Measurements from ENCODE around the gene WBP2. TPM values are rescaled to one million over a fixed set of nuclear protein-coding genes. Genes with fewer than 3 reads are reported as not detected.

Gene WBP2
- total RNA-seq, 1 experiment from 2014 or later = 72.3 TPM

DNA sequence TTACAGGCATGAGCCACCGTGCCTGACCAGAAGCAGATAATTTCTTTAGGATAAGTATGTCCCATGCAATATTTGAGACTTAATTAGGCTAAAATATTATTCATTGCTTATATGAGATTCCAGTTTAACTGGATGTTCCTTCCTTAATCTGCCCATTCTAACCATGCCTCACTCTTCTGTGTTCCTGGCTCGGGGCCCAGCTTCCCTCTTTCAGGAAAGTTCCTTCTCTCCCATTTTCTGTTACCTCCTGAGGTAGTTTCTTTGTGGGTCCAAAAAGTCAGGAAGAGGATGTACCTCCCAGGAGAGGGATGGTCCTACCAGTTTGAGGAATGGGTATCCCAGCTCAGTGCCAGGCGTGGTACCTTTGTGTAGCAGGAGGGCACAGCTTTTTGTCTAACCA, 47.3 kb downstream of the WBP2 start:
- Mint-ChIP-seq H3K4me3 (ENCODE audit: unreplicated experiment) (no peak overlapping the region), H3K36me3 (ENCODE audit: insufficient read depth, unreplicated experiment) (peaks cover 7% of the 10 kb centered on the region), H3K27me3 (ENCODE audit: insufficient read depth, unreplicated experiment) (no peaks in the 10 kb centered on the region), H3K9me3 (ENCODE audit: unreplicated experiment) (no peaks in the 10 kb centered on the region), H3K4me1 (ENCODE audit: low read depth, unreplicated experiment) (peaks cover 13% of the 10 kb centered on the region), H3K27ac (ENCODE audit: unreplicated experiment) (no peak overlapping the region)
- no peak for TF ChIP-seq CTCF (IDR thresholded peaks at IDR 0.05; ENCODE audit: insufficient read depth in 1 of 2, low read depth in 1 of 2, low read length in 1 of 2, severe bottlenecking in 1 of 2, unreplicated experiment in 1 of 2)
- peak in 1 of 2 experiments; percentile 2 for DNase-seq
- CTCF ChIA-PET = interaction anchor here (0.5 to 1.0 kb wide), 2 partner anchors 47 to 451 kb away, joined by 3 to 7 read pairs; partner anchors contain the start of gene WBP2
- H3K36me3 ChIP-seq (ENCODE audit: control insufficient read depth, insufficient read depth, low read length) = peaks cover 4% of the 10 kb centered on the region; the same call in 1 of the 2 replicates
- peaks cover 9% of the 10 kb centered on the region for H3K4me1 ChIP-seq
- intact Hi-C loops (cut with micrococcal nuclease; ENCODE audit: unreplicated experiment) = no loop called here
- POLR2A ChIA-PET = no interaction called here
- H3K27me3 ChIP-seq (replicated peaks; ENCODE audit: control insufficient read depth, insufficient read depth, low read length) = no peaks in the 10 kb centered on the region
- BruUV-seq (replicated peaks) = no TSS peak
- no peaks in the 10 kb centered on the region for H3K9me3 ChIP-seq
- no peak overlapping the region for H3K4me3 ChIP-seq (ENCODE audit: low read depth, low read length)

DNA sequence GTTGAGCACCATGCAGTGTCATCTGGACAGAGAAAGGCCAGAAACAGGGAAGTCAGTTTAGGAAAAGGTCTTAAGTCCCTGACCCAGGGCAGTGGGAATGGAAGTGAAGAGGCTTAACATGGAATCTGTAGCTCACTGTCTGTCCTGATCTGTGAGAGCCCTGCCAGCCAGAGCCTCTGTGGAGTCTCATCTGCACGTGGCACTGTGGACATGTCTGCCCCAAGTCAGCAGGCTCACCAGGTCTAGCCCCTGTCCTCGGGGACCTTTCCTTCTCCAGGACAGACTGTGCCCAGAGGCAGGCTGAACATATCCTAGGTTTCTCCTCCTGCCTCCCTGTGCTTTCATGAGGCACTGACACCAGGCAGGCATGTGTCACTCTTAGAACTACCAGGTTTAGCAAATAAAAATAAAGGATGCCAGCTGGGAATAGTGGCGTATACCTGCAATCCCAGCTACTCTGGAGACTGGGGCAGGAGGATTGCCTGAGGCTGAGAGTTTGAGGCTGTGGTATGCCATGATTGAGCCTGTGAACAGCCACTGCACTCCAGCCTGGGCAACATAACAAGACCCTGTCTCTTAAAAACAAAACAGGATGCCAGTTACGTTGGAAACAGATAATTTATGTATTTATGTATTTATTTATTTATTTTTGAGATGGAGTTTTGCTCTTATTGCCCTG, 48.2 kb downstream of the WBP2 start:
- BruUV-seq (replicated peaks) = no TSS peak
- ChIA-PET POLR2A (no interaction called here), CTCF (interaction anchor here (1.0 to 1.1 kb wide), 2 partner anchors 23 to 48 kb away, joined by 3 read pairs; partner anchors contain the start of gene WBP2)
- intact Hi-C loops (cut with micrococcal nuclease; ENCODE audit: unreplicated experiment) = no loop called here
- Mint-ChIP-seq H3K9me3 (ENCODE audit: unreplicated experiment) (no peaks in the 10 kb centered on the region), H3K4me3 (ENCODE audit: unreplicated experiment) (no peak overlapping the region), H3K27ac (ENCODE audit: unreplicated experiment) (no peak overlapping the region), H3K27me3 (ENCODE audit: insufficient read depth, unreplicated experiment) (no peaks in the 10 kb centered on the region), H3K4me1 (ENCODE audit: low read depth, unreplicated experiment) (peaks cover 13% of the 10 kb centered on the region), H3K36me3 (ENCODE audit: insufficient read depth, unreplicated experiment) (peaks cover 5% of the 10 kb centered on the region)
- no peak overlapping the region for H3K4me3 ChIP-seq (ENCODE audit: low read depth, low read length)
- peaks cover 1% of the 10 kb centered on the region; the same call in 1 of the 2 replicates for H3K36me3 ChIP-seq (ENCODE audit: control insufficient read depth, insufficient read depth, low read length)
- H3K27me3 ChIP-seq (replicated peaks; ENCODE audit: control insufficient read depth, insufficient read depth, low read length) = no peaks in the 10 kb centered on the region
- no peaks in the 10 kb centered on the region for H3K9me3 ChIP-seq
- peaks cover 9% of the 10 kb centered on the region for H3K4me1 ChIP-seq
- TF ChIP-seq CTCF (IDR thresholded peaks at IDR 0.05; ENCODE audit: insufficient read depth in 1 of 2, low read depth in 1 of 2, low read length in 1 of 2, severe bottlenecking in 1 of 2, unreplicated experiment in 1 of 2) = no peak
- peak in 1 of 2 experiments; percentile 20 for DNase-seq

GRCh38 chr17:75803883-75804282, 51.3 kb downstream of the WBP2 start:
- BruUV-seq (replicated peaks) = no TSS peak
- ChIA-PET CTCF (interaction anchor here (1.0 kb wide), 1 partner anchor 21 kb away, joined by 3 read pairs; no protein-coding TSS in a partner anchor), POLR2A (interaction anchor here (1.3 kb wide), 1 partner anchor 24 kb away, joined by 5 read pairs; a partner anchor contains a TSS)
- H3K4me1 ChIP-seq = peaks cover 4% of the 10 kb centered on the region
- no peaks in the 10 kb centered on the region for H3K27me3 Mint-ChIP-seq (ENCODE audit: insufficient read depth, unreplicated experiment)
- H3K4me3 ChIP-seq (ENCODE audit: low read depth, low read length) = no peak overlapping the region
- H3K4me1 Mint-ChIP-seq (ENCODE audit: low read depth, unreplicated experiment) = peaks cover 12% of the 10 kb centered on the region
- H3K27me3 ChIP-seq (replicated peaks; ENCODE audit: control insufficient read depth, insufficient read depth, low read length) = no peaks in the 10 kb centered on the region
- intact Hi-C loops (cut with micrococcal nuclease; ENCODE audit: unreplicated experiment) = no loop called here
- H3K9me3 Mint-ChIP-seq (ENCODE audit: unreplicated experiment) = no peaks in the 10 kb centered on the region
- no peak for TF ChIP-seq CTCF (IDR thresholded peaks at IDR 0.05; ENCODE audit: insufficient read depth in 1 of 2, low read depth in 1 of 2, low read length in 1 of 2, severe bottlenecking in 1 of 2, unreplicated experiment in 1 of 2)
- DNase-seq = no peak
- no peak overlapping the region for H3K27ac Mint-ChIP-seq (ENCODE audit: unreplicated experiment)
- no peak overlapping the region for H3K4me3 Mint-ChIP-seq (ENCODE audit: unreplicated experiment)
- no peaks in the 10 kb centered on the region for H3K36me3 ChIP-seq (ENCODE audit: control insufficient read depth, insufficient read depth, low read length)
- H3K36me3 Mint-ChIP-seq (ENCODE audit: insufficient read depth, unreplicated experiment) = peaks cover 17% of the 10 kb centered on the region
- no peaks in the 10 kb centered on the region for H3K9me3 ChIP-seq

Data from Caco-2 (cell line).